Endothelial cell of umbilical vein (primary cell): ENCODE results near the gene MYRFL.

Source experiments
- EZH2 ChIP-seq: IDR thresholded peaks from 2 replicates; pipeline ENCODE4 v1.6.1; 2012; ENCODE audit warnings: borderline replicate concordance, low read depth, mild to moderate bottlenecking, moderate library complexity, low read length, inconsistent platforms; ENCODE audit not compliant: severe bottlenecking
- FOS ChIP-seq: IDR thresholded peaks from 2 replicates; pipeline ENCODE4 v1.6.1; 2011; ENCODE audit warnings: mild to moderate bottlenecking, low read length, moderate library complexity, borderline replicate concordance; ENCODE audit not compliant: insufficient read depth
- GATA2 ChIP-seq: IDR thresholded peaks from 2 replicates; pipeline ENCODE4 v1.7.0; 2011; ENCODE audit warnings: low read depth, mild to moderate bottlenecking, moderate library complexity, mixed read lengths, low read length; ENCODE audit not compliant: insufficient read length, insufficient read depth
- JUN ChIP-seq: IDR thresholded peaks from 2 replicates; pipeline ENCODE4 v1.6.1; 2011; ENCODE audit warnings: borderline replicate concordance, low read depth; ENCODE audit not compliant: insufficient read length, insufficient read depth
- MYC ChIP-seq: IDR thresholded peaks from one replicate; pipeline ENCODE4 v1.6.1; 2011; ENCODE audit warnings: mild to moderate bottlenecking, low read depth, low read length
- POLR2A ChIP-seq: IDR thresholded peaks from 2 replicates; pipeline ENCODE4 v1.6.1; 2012; ENCODE audit warnings: low read depth, mild to moderate bottlenecking, control low read depth, low read length
- POLR2AphosphoS5 ChIP-seq: IDR thresholded peaks from 2 replicates; pipeline ENCODE4 v1.6.1; 2012; ENCODE audit warnings: low read depth, mild to moderate bottlenecking, control low read depth, low read length, moderate library complexity; ENCODE audit not compliant: insufficient read depth
- TF ChIP-seq, protein P1 (sequence below), 2 donors: IDR thresholded peaks; 1 replicate in 1 of 2; 2 replicates in 1 of 2; pipeline ENCODE4 v1.5.1; 2011; ENCODE audit warnings: low read length in 2 of 2, mild to moderate bottlenecking in 2 of 2, moderate library complexity in 2 of 2, control low read depth in 1 of 2, inconsistent platforms in 1 of 2, low read depth in 1 of 2; ENCODE audit not compliant: insufficient read depth in 1 of 2; ENCODE audit errors: extremely low read depth in 1 of 2
- TF ChIP-seq, protein P2 (sequence below): IDR thresholded peaks from 2 replicates; pipeline ENCODE4 v1.6.1; 2011; ENCODE audit not compliant: insufficient read depth, insufficient read length

DNA sequence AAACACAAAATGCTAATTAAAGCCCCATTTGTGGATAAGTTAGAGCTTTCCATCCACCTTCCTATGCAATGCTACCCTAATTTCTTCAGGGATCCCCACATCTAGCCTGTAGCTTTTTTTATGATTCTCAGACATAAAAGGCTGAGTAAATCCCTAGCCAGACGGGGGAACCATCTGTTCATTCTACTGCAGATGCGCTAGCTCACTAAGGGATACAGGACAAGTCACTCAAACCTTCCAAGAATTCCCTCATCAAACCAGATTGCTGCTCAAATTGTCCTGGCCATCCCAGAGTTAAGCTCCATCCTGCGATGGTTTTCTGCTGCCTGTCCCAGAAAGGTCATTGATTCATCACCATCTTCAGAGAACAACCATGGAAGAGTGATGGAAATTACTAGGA, 56.7 kb downstream of the MYRFL start:
- TF ChIP-seq, protein P1, sequence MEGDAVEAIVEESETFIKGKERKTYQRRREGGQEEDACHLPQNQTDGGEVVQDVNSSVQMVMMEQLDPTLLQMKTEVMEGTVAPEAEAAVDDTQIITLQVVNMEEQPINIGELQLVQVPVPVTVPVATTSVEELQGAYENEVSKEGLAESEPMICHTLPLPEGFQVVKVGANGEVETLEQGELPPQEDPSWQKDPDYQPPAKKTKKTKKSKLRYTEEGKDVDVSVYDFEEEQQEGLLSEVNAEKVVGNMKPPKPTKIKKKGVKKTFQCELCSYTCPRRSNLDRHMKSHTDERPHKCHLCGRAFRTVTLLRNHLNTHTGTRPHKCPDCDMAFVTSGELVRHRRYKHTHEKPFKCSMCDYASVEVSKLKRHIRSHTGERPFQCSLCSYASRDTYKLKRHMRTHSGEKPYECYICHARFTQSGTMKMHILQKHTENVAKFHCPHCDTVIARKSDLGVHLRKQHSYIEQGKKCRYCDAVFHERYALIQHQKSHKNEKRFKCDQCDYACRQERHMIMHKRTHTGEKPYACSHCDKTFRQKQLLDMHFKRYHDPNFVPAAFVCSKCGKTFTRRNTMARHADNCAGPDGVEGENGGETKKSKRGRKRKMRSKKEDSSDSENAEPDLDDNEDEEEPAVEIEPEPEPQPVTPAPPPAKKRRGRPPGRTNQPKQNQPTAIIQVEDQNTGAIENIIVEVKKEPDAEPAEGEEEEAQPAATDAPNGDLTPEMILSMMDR (IDR thresholded peaks at IDR 0.05; ENCODE audit: extremely low read depth in 1 of 2, insufficient read depth in 1 of 2, low read depth in 1 of 2, low read length in 2 of 2) = no peak
- TF ChIP-seq MYC = no peak
- TF ChIP-seq EZH2 = no peak
- no peak for TF ChIP-seq JUN
- TF ChIP-seq POLR2A = no peak
- no peak for TF ChIP-seq FOS
- TF ChIP-seq POLR2AphosphoS5 = no peak
- TF ChIP-seq, protein P2, sequence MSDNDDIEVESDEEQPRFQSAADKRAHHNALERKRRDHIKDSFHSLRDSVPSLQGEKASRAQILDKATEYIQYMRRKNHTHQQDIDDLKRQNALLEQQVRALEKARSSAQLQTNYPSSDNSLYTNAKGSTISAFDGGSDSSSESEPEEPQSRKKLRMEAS = no peak
- TF ChIP-seq GATA2 = no peak
